ENCODE results near the gene SH3PXD2A. TPM values are rescaled to one million over a fixed set of nuclear protein-coding genes. Genes with fewer than 3 reads are reported as not detected.
A peak's percentile ranks its signal among the peaks of the same experiment; 100 is the strongest.

SH3PXD2A gene
- total RNA-seq, 1 donor from 2014 or later = 2.3 TPM

DNA sequence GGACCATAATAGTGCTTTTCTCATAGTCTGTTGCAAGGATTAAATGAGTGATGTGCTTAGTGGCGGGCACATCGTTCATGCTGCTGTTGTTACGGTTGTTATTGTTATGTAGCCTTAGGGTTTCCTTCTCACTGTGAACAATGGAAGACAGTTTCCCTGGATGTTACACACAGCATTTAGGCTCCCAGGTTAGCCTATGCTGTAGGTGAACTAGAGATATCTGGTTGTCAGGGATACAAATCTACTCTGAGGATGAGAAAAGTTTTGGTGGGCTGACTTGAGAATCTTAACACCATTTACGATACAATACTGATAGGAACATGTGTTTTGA, 14.7 kb downstream of the SH3PXD2A start:
- no peak overlapping the region for H3K27ac ChIP-seq
- H3K36me3 ChIP-seq = no peaks in the 10 kb centered on the region
- Mint-ChIP-seq H3K9me3 (no peaks in the 10 kb centered on the region), H3K36me3 (no peaks in the 10 kb centered on the region), H3K27ac (no peak overlapping the region), H3K4me1 (peaks cover 46% of the 10 kb centered on the region), H3K4me3 (no peak overlapping the region), H3K27me3 (ENCODE audit: insufficient read depth, low read depth) (peaks cover 2% of the 10 kb centered on the region)
- H3K79me2 ChIP-seq (ENCODE audit: low read depth) = no peaks in the 10 kb centered on the region
- H3K9ac ChIP-seq = no peak overlapping the region
- H3K4me2 ChIP-seq = peak overlapping the region; percentile 16
- H3K4me1 ChIP-seq = peaks cover 25% of the 10 kb centered on the region
- peaks cover 16% of the 10 kb centered on the region for H3F3A ChIP-seq (ENCODE audit: low read depth)
- no peak overlapping the region for H2AFZ ChIP-seq (replicated peaks)
- DNase-seq (ENCODE audit: low spot score) = no peak
- TF ChIP-seq EZH2 (IDR thresholded peaks at IDR 0.05) (no peak), EZH2phosphoT487 (IDR thresholded peaks at IDR 0.05) (no peak)
- TF ChIP-seq, protein P1, sequence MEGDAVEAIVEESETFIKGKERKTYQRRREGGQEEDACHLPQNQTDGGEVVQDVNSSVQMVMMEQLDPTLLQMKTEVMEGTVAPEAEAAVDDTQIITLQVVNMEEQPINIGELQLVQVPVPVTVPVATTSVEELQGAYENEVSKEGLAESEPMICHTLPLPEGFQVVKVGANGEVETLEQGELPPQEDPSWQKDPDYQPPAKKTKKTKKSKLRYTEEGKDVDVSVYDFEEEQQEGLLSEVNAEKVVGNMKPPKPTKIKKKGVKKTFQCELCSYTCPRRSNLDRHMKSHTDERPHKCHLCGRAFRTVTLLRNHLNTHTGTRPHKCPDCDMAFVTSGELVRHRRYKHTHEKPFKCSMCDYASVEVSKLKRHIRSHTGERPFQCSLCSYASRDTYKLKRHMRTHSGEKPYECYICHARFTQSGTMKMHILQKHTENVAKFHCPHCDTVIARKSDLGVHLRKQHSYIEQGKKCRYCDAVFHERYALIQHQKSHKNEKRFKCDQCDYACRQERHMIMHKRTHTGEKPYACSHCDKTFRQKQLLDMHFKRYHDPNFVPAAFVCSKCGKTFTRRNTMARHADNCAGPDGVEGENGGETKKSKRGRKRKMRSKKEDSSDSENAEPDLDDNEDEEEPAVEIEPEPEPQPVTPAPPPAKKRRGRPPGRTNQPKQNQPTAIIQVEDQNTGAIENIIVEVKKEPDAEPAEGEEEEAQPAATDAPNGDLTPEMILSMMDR (IDR thresholded peaks at IDR 0.05) = no peak
- no peak overlapping the region for H3K4me3 ChIP-seq
- peaks cover 18% of the 10 kb centered on the region for H4K20me1 ChIP-seq (ENCODE audit: low read depth)
- peaks cover 26% of the 10 kb centered on the region for H3K27me3 ChIP-seq
- H3K9me3 ChIP-seq (ENCODE audit: low read depth) = no peaks in the 10 kb centered on the region

DNA sequence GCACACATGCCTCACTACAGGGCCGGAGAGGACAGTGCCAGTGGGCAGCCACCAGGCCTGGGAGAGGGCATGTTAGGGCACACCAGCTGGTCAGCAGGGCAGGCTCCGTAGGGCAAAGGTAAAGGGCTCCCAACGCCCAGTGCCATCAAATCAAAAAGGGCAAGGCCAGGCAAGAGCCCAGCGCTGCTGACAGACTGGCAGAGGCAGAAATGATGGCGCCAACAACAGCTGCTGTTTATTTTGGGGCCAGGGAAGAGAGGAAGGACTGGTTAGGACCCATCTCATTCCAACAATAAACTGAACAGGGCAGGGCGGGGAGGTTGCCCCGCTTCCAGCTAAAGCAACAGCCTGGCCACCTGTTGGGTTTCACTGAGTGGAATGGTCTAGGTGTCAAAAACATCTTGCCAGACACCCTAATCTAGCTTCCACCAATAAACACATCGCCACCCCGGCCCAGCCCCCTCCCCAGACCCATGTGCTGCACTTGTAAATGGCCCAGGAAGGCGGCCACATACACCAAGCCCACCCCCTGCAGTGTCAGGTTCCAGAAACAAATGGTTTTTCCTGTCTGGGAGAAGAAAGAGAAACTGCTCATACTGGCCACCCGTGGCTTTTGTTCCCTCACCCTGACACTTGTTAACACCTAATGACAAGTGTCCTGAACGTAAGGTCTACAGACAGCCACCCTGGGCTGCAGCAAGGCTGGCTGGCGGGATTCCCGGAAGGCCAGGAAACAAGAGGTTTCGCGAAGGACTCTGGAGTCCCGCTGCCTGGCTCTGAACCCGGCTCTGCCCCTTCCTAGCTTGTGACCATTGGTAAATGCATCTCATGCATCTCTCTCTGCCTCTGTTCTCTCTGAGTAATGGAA, 15.3 kb downstream of the SH3PXD2A start:
- no peaks in the 10 kb centered on the region for H3K9me3 Mint-ChIP-seq
- no peak overlapping the region for H3K27ac Mint-ChIP-seq
- H3K4me1 Mint-ChIP-seq = peaks cover 48% of the 10 kb centered on the region
- DNase-seq (ENCODE audit: low spot score) = peak; percentile 43
- Histone ChIP-seq H3K4me3 (no peak overlapping the region), H3K9ac (no peak overlapping the region), H3K4me1 (peaks cover 25% of the 10 kb centered on the region), H3K36me3 (no peaks in the 10 kb centered on the region), H2AFZ (replicated peaks) (no peak overlapping the region), H3K79me2 (ENCODE audit: low read depth) (no peaks in the 10 kb centered on the region), H3F3A (ENCODE audit: low read depth) (peaks cover 16% of the 10 kb centered on the region), H3K27ac (no peak overlapping the region), H3K9me3 (ENCODE audit: low read depth) (no peaks in the 10 kb centered on the region), H4K20me1 (ENCODE audit: low read depth) (peaks cover 18% of the 10 kb centered on the region), H3K27me3 (peaks cover 26% of the 10 kb centered on the region), H3K4me2 (peak overlapping the region; percentile 16)
- TF ChIP-seq, protein P1 (IDR thresholded peaks at IDR 0.05) = no peak
- TF ChIP-seq EZH2phosphoT487 (IDR thresholded peaks at IDR 0.05) (no peak), EZH2 (IDR thresholded peaks at IDR 0.05) (no peak)
- peaks cover 2% of the 10 kb centered on the region for H3K27me3 Mint-ChIP-seq (ENCODE audit: insufficient read depth, low read depth)
- H3K4me3 Mint-ChIP-seq = no peak overlapping the region
- H3K36me3 Mint-ChIP-seq = no peaks in the 10 kb centered on the region

DNA sequence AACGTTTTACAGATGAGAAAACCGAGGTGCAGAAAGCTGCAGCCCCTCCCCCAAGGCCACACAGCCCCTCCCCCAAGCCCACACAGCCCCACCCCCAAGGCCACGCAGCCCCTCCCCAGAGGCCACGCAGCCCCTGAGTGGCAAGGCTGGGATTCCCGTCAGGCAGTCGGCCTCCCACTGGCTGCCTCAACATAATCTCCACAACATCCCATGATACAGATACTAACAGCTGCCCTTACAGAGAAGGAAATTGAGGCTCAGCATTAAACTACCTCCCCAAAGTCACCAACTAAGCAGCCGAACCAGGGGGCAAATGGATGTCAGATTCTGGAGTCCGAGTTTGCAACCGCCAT, 15.9 kb downstream of the SH3PXD2A start:
- peaks cover 45% of the 10 kb centered on the region for H3K4me1 Mint-ChIP-seq
- H3K27ac Mint-ChIP-seq = no peak overlapping the region
- H3K9me3 ChIP-seq (ENCODE audit: low read depth) = no peaks in the 10 kb centered on the region
- H3K4me2 ChIP-seq = no peak overlapping the region
- no peak for DNase-seq (ENCODE audit: low spot score)
- no peak overlapping the region for H2AFZ ChIP-seq (replicated peaks)
- H3K27me3 Mint-ChIP-seq (ENCODE audit: insufficient read depth, low read depth) = peaks cover 2% of the 10 kb centered on the region
- H3K36me3 Mint-ChIP-seq = no peaks in the 10 kb centered on the region
- no peak overlapping the region for H3K9ac ChIP-seq
- H3K9me3 Mint-ChIP-seq = no peaks in the 10 kb centered on the region
- H3K4me3 ChIP-seq = no peak overlapping the region
- H3K36me3 ChIP-seq = no peaks in the 10 kb centered on the region
- H3K79me2 ChIP-seq (ENCODE audit: low read depth) = no peaks in the 10 kb centered on the region
- peaks cover 18% of the 10 kb centered on the region for H4K20me1 ChIP-seq (ENCODE audit: low read depth)
- peaks cover 25% of the 10 kb centered on the region for H3K4me1 ChIP-seq
- peaks cover 16% of the 10 kb centered on the region for H3F3A ChIP-seq (ENCODE audit: low read depth)
- TF ChIP-seq, protein P1 (IDR thresholded peaks at IDR 0.05) = no peak
- TF ChIP-seq EZH2 (IDR thresholded peaks at IDR 0.05) (no peak), EZH2phosphoT487 (IDR thresholded peaks at IDR 0.05) (no peak)
- H3K4me3 Mint-ChIP-seq = no peak overlapping the region
- H3K27me3 ChIP-seq = peaks cover 26% of the 10 kb centered on the region
- H3K27ac ChIP-seq = no peak overlapping the region

Measured in neural progenitor cell (in vitro differentiated cells).